Adrenal gland (tissue), 5 donors: ENCODE measurements around the gene MAST2.

Source experiments
- CTCF ChIP-seq, 6 experiments: fragments of 450-650 bp in 4 of 6; fragments of 200-600 bp in 2 of 6; sonication (generic) in 1 of 6; IDR thresholded peaks; 1 replicate in 5 of 6; 2 replicates in 1 of 6; pipeline versions ENCODE4 v1.5.1 to v1.8.0; 2016 to 2021; ENCODE audit warnings: antibody characterized with exemption in 6 of 6, mild to moderate bottlenecking in 2 of 6, moderate library complexity in 1 of 6
- POLR2A ChIP-seq, 2 donors: fragments of 450-650 bp; IDR thresholded peaks; one replicate each; pipeline ENCODE4 v1.6.1; 2017; ENCODE audit warnings: antibody characterized with exemption in 2 of 2, mild to moderate bottlenecking in 2 of 2, moderate library complexity in 1 of 2
- donor health status: DM: no; HTN: no; CAD: no.

GRCh38 chr1:46081206-46081605, 277.8 kb downstream of the MAST2 start:
- no peak for TF ChIP-seq CTCF (IDR thresholded peaks at IDR 0.05)
- no peak for TF ChIP-seq POLR2A (IDR thresholded peaks at IDR 0.05)
